Measurements from ENCODE around the gene DLGAP1. TPM values are rescaled to one million over a fixed set of nuclear protein-coding genes. Genes with fewer than 3 reads are reported as not detected.
"Not testable (repeated sequence)": the region's sequence is repeated elsewhere in the genome, so short reads cannot be mapped to it uniquely, and the experiment has no call there.

Gene DLGAP1
- total and polyA plus RNA-seq, 3 donors from 2014 or later: 18.6 to 93.8 (median 69.1) TPM

- Histone ChIP-seq H3K36me3 (ENCODE audit: low read depth, missing control alignments) (no peaks in the 10 kb centered on the region), H3K9me3 (no peaks in the 10 kb centered on the region), H3K27me3 (no peaks in the 10 kb centered on the region), H3K4me3 (no peak overlapping the region), H3K27ac (no peak overlapping the region), H3K4me1 (peaks cover 14% of the 10 kb centered on the region)
- intact Hi-C loops (cut with DNase I; ENCODE audit: low total_unique reads): no loop called here
- no peak for DNase-seq
- TF ChIP-seq CTCF (IDR thresholded peaks at IDR 0.05) (no peak), POLR2A (IDR thresholded peaks at IDR 0.05) (no peak)
- 90 to 95% methylated on average over 13 of the region's 13 CpGs for WGBS, 2 donors
Observed at GRCh38 chr18:3581890-3582289, 873.2 kb downstream of the DLGAP1 start.

- H3K4me3 ChIP-seq; H3K27ac ChIP-seq; intact Hi-C loops (cut with DNase I; ENCODE audit: low total_unique reads); H3K9me3 ChIP-seq; H3K36me3 ChIP-seq (ENCODE audit: low read depth, missing control alignments); DNase-seq; H3K27me3 ChIP-seq; H3K4me1 ChIP-seq: not testable (repeated sequence)
- 94% methylated on average over 16 to 20 of the region's 22 CpGs for WGBS, 2 donors
Observed at GRCh38 chr18:3580523-3581025, 874.5 kb downstream of the DLGAP1 start.

- Histone ChIP-seq H3K9me3 (no peaks in the 10 kb centered on the region), H3K27me3 (no peaks in the 10 kb centered on the region), H3K27ac (no peak overlapping the region), H3K36me3 (ENCODE audit: low read depth, missing control alignments) (no peaks in the 10 kb centered on the region), H3K4me1 (no peaks in the 10 kb centered on the region), H3K4me3 (no peak overlapping the region)
- WGBS, 2 donors: 76 to 79% methylated on average over 4 of the region's 4 CpGs
- intact Hi-C loops (cut with DNase I; ENCODE audit: low total_unique reads): no loop called here
- DNase-seq: no peak
- TF ChIP-seq CTCF (IDR thresholded peaks at IDR 0.05) (no peak), POLR2A (IDR thresholded peaks at IDR 0.05) (no peak)
Observed at GRCh38 chr18:3579701-3580100, 875.4 kb downstream of the DLGAP1 start.

DNA sequence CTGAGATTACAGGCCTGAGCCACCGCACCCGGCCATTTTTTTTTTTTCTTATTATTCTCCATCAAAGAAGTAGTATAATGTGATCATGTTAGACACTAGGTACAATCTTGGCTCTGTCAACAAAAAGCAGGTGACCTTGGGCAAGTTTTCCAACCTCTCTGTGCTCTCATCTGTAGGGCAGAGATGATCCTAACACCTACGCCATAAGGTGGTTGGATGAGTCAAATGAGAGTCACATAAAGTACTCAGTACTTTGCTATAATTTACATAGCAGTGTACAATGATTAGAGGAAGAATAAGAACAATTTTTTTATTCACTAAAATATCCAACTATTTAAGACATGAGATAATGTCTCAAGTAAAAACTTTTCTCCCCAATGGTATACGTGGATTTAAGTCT lies 876.5 kb downstream of the DLGAP1 start:
- WGBS, 2 donors: 81 to 83% methylated on average over 4 of the region's 4 CpGs
- no peak for DNase-seq
- intact Hi-C loops (cut with DNase I; ENCODE audit: low total_unique reads): no loop called here
- Histone ChIP-seq H3K36me3 (ENCODE audit: low read depth, missing control alignments) (no peaks in the 10 kb centered on the region), H3K4me3 (no peak overlapping the region), H3K27me3 (no peaks in the 10 kb centered on the region), H3K4me1 (no peaks in the 10 kb centered on the region), H3K9me3 (no peaks in the 10 kb centered on the region), H3K27ac (no peak overlapping the region)
- TF ChIP-seq POLR2A (IDR thresholded peaks at IDR 0.05) (no peak), CTCF (IDR thresholded peaks at IDR 0.05) (no peak)

DNA sequence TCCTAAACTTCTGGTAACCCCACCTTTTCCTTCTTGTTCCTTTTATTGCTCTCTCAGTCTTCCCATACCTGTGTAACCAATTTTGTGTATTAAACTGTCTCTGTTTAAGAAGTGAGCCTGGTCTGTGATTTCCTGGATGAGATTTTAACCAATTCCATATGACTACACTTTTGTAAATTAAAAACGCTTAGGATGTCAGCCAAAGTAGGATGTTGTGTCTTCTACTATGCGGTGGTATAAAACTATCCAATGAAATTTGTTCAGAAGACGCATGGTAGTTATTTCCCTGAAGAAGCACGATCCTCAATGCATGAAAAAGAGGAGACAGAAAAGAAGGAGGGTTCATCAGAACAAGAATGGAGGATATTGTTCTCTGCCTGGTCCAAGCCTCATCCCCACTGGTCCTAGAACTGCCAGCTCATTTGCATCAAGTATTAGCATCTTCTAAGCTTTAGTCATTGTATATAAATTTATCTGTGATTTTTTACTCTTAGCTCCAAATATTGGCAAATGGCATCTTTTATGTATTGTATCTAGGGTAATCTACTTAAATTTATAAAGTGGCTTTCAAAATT lies 877.7 kb downstream of the DLGAP1 start:
- Histone ChIP-seq H3K36me3 (ENCODE audit: low read depth, missing control alignments) (no peaks in the 10 kb centered on the region), H3K9me3 (no peaks in the 10 kb centered on the region), H3K4me1 (no peaks in the 10 kb centered on the region), H3K4me3 (no peak overlapping the region), H3K27me3 (no peaks in the 10 kb centered on the region), H3K27ac (no peak overlapping the region)
- 94 to 96% methylated on average over 4 of the region's 4 CpGs for WGBS, 2 donors
- intact Hi-C loops (cut with DNase I; ENCODE audit: low total_unique reads): no loop called here
- DNase-seq: no peak
- TF ChIP-seq POLR2A (IDR thresholded peaks at IDR 0.05): no peak
- TF ChIP-seq CTCF (IDR thresholded peaks at IDR 0.05): no peak

Data from testis (tissue), 3 donors.